Right ventricle myocardium superior (tissue), 1 donor: ENCODE data around the gene DNLZ. TPM values are rescaled to one million over a fixed set of nuclear protein-coding genes. Genes with fewer than 3 reads are reported as not detected.
A peak's percentile ranks its signal among the peaks of the same experiment; 100 is the strongest.
"Not testable (repeated sequence)": the region's sequence is repeated elsewhere in the genome, so short reads cannot be mapped to it uniquely, and the experiment has no call there.

ENCODE experiments used
- ATAC-seq: fragments of 200-7000 bp; cut with Tn5 transposase; one replicate; pipeline ENCODE4 v1.9.1; 2020; ENCODE audit warnings: mild to moderate bottlenecking; ENCODE audit not compliant: poor library complexity
- DNase-seq: peaks from one replicate; pipeline ENCODE4 v3.0.0-alpha.2; 2020
- intact Hi-C: fragments of 100-400 bp; cut with DNase I; formaldehyde crosslinking; loops from one replicate; pipeline ENCODE4 v1.11.2; 2022
- long read RNA-seq: library from polyadenylated mRNA; unstranded; transcript quantifications from one replicate; pipeline ENCODE4 v2.0.0, GENCODE V29; 2021
- total RNA-seq: library from RNA; stranded (reverse); fragmentation: NEBNext Ultra II Directional; extraction: Animal tissue kit (Norgen Biotek cat#: 25700); gene quantifications from one replicate; pipeline ENCODE4 v1.2.1, GENCODE V29; 2021
- donor health status: DM: no; HTN: yes; CAD: no; lungs with severe emphysema.

Gene DNLZ
- total RNA-seq, result 39.9 TPM
- long read RNA-seq, transcript DNLZ-201 (3 exons, 724 nt), result major isoform, 48 of 48 reads
- long read RNA-seq, partial matches to known transcripts, result 0 of 48 reads
- long read RNA-seq, other reads (novel, unspliced or antisense), result 0 of 48 reads

DNA sequence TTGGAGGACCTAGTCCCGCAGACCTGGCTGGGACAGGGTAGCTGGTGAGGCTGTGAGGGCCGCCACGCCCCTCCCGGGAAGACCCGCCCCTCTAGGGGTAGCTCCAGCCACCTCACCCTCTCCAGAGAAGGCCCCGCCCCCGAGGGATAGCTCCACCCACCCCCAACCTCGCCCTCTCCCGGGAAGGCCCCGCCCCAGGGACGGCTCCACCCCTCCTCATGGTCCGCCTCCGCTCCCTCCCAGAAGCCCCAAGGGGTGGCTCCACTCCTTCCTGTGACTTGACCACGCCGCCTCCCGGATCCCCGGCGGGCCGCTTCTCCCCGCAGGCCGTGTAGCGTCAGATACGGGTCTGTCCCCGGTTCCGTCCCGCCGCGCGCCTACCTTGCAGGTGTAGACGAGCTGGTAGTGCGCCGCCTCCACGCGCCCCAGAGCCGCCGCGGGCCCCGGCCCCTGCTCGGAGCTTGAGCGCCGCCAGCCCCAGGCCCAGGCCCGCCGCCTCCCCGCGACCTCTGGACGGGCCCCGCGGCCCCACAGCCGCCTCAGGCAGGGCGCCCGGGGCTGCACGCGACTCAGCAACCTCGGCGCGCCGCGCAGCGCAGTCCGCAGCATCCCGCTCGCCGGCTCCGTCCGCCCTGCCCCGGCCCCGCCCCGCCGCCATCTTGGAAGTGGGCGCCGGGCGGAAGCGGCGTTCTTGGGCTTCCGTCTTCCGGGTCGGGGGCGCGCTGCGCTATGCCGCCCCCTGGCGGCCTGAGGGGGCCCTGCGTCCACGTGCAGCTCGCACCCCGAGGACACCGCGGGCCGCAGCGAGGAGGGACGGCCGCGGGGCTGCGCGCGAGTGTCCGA, at the start of gene DNLZ:
Gene DNLZ, minus strand, starts transcription at position 639 of the 843 bp plus-strand sequence. Its CDS starts 30 bp downstream, at position 609.
- intact Hi-C loops, result no loop called here
- ATAC-seq (peak; percentile 86), DNase-seq (peak; percentile 98)

DNA sequence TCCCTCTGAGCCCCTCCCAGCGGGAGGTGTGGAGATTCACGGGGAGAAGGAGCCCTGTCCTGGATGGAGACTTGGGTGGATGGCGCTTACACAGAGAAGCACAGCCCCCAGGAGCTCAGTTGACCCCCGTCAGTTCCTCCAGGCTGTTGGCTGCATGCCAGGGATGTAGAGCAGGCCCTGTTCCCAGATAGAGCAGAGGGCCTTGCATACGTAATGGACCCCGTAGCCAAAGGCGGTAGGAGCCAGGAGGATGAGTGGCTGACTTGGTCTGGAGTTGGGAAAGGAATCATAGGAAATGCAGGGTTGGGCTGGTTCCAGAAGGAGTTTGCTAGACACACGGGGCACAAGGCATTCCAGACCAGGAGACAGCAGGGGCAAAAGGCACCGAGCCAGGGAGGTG, 49.4 kb upstream of the DNLZ start:
- intact Hi-C loops, result no loop called here
- DNase-seq, result no peak

DNA sequence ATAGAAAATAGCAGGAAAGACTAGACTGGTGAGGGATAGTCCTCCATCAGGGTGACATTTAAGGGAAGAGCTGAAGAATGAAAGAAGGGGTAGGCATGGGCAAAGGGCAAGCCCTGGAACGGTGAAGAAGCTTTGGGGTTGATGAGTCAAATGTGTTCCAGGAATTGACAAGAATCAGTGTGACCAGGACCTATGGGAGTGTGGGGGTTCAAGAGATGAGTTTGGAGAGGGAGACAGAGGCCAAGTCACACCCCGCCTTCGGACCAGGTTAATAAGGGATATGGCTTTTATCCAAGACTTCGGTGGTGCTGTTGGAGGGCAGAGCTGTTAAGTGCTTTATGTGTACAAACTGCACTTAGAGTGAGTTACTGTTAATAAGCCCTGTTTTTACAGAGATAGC, 47.8 kb upstream of the DNLZ start:
- DNase-seq, result no peak
- ATAC-seq, result no peak
- intact Hi-C loops, result no loop called here

More for the DNA sequence above, 49.4 kb upstream of the DNLZ start:
- no peak for ATAC-seq

DNA sequence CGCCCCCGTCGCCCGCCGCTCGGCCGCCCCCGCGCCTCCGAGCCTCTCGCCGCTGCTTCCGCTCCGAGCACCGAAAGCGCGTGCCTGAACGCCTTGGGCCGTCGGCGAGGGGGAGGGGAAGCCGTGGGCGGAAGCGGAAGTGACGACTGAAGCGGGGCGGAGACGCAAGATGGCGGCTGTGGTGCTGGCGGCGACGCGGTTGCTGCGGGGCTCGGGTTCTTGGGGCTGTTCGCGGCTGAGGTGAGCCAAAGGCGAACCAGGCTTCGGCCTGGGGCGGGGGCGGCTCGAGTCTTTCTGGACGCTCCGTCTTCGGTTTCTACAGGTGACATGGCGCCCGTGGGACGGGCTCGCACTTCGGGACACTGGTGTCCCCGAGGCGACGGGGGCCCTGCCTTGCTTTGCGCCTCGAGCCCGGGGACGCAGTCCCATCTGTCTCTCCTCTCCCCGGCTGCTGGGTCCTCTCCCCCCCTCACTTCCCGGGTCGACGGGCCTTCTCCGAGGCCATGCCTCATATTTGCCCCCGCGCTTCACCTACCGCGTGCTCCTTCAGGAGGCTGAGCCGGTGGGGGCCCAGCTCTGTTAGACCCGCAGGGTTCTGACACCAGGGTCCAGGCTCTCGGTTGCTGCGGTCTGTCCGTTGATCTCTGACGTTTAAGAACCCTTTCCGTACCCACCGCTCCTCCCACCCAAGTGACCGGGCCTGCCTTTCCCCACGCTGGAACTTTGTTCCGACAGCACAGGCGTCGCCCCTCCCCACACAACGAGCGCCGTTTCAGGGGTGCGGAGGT, 47.1 kb upstream of the DNLZ start, which contains the start of the genes ENTR1 and PMPCA:
Gene ENTR1, minus strand, starts transcription at position 115 of the 788 bp plus-strand sequence. CDS start 217 bp downstream, outside the sequence.
Gene PMPCA, plus strand, starts transcription at position 159 of the 788 bp plus-strand sequence. Its CDS starts 11 bp downstream, at position 170.
- intact Hi-C loops, result no loop called here
- ATAC-seq, result peak; percentile 95

GRCh38 chr9:136409557-136410455, 46.3 kb upstream of the DNLZ start:
- intact Hi-C loops, result no loop called here
- peak; percentile 4 for ATAC-seq
- DNase-seq, result no peak

More for the DNA sequence above, 47.1 kb upstream of the DNLZ start, which contains the start of the genes ENTR1 and PMPCA:
- DNase-seq, result peak; percentile 96

GRCh38 chr9:136407911-136408310, 44.4 kb upstream of the DNLZ start:
- intact Hi-C loops, result no loop called here
- no peak for ATAC-seq

GRCh38 chr9:136407061-136407460, 43.5 kb upstream of the DNLZ start:
- ATAC-seq, intact Hi-C loops, DNase-seq: not testable (repeated sequence)

More at GRCh38 chr9:136407911-136408310, 44.4 kb upstream of the DNLZ start:
- DNase-seq, result no peak

DNA sequence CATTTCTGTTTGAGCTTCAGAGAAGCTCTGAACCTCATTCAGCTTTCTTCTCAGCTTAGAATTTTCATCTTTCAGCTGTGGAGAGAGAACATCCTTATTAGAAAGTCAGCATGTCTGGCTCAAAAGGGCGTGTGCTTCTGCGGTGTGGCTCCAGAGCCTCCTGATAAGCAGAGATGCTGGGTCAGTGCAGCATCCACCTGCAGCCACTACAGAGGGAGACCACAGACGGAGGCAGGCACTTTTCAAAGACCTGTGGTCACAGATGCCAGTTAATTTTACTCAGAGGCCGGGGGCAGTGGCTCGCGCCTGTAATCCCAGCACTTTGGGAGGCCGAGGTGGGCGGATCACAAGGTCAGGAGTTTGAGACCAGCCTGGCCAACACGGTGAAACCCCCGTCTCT, 42.4 kb upstream of the DNLZ start:
- intact Hi-C loops, ATAC-seq, DNase-seq: not testable (repeated sequence)

- intact Hi-C loops, result no loop called here
- ATAC-seq (no peak), DNase-seq (no peak)
These were observed 41.9 kb upstream of the DNLZ start for GRCh38 chr9:136405481-136405880.

GRCh38 chr9:136404801-136405136, 41.2 kb upstream of the DNLZ start:
- no peak for DNase-seq
- intact Hi-C loops, result no loop called here
- no peak for ATAC-seq

- intact Hi-C loops, result no loop called here
- ATAC-seq (no peak), DNase-seq (no peak)
These were observed 40.6 kb upstream of the DNLZ start for GRCh38 chr9:136403915-136404800.

- no peak for ATAC-seq
- intact Hi-C loops, result no loop called here
- no peak for DNase-seq
These were observed 40.0 kb upstream of the DNLZ start for GRCh38 chr9:136403538-136403914.

GRCh38 chr9:136402067-136402466, 38.5 kb upstream of the DNLZ start:
- intact Hi-C loops, result no loop called here
- no peak for DNase-seq
- ATAC-seq, result no peak

DNA sequence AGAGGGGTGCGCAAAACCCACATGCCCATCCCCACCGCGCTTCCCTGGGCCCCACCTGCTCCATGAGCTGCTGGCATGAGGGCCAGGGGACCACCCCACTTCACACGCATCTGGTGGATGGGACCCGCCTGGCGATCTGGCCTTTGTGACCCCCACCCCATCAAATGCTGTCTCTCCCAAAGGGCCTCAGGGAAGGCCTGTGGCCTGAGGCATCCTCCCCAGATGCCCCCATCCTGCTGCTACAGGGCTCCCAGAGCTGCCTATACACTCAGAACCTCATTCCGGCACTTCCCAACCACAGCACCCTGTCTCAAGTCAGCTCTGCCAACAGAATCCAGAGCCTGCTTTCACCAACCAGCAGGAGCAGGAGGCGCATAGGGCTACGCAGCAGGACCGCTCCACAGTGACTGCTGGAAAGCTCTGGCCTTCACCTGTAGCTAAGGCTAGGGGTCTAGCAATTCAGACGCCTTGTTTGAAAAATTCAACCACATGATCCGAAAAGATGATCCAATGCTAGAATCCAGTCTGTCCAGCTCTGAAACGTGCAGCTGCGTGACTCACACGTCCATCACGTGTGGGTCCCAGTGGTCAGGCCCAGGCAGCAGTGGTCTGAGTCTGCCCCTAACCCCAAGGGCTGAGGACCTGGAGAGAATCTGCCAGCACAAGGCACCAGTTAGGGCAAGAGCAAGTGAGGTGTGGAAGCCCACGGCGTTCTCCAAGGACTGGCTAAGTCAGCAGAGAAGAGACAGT, 37.8 kb upstream of the DNLZ start:
- intact Hi-C loops, result no loop called here
- DNase-seq, result no peak
- ATAC-seq, result no peak

DNA sequence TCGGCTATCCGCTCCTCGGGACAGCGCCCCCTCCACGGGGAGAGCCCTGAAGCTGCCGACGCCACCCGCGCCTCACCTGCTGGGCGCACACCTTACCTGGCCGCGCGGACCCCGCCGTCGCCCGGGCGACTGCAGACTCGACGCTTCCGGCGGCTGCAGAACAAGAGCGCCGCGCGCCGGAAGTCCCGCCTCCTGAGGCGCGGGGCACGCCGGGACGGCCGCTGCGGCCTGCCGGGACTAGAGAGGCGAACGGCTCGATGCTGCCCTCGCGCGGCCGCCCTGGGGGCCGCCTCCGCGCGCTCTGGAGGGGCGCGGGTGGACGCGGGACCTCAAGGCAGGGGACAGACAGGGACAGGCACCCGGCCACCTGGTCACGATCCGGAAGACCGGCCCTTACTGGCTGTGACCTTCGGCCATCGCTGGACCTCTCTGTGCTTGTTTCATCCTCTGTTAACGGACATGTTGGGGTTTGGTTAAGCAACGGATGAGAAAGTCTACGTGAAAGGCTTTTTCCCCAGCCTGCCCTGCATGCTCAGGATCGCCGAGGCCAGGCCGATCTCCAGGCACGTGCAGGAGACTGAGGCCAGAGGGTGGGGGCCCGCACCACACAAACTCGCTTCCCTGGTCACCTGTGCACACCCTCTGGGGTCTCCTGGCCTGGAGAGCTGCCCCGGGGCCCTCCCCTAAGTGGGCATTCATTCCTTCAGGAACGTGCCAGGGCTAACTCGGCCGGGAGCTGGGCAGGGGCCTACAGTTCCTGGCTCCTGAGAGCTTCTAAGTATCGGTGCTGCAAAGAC, 36.7 kb upstream of the DNLZ start, which contains the start of gene SNAPC4:
Gene SNAPC4, minus strand, starts transcription at position 133 of the 797 bp plus-strand sequence. CDS start 1,742 bp downstream, outside the sequence.
- intact Hi-C loops, result no loop called here

More for the DNA sequence above, 36.7 kb upstream of the DNLZ start, which contains the start of gene SNAPC4:
- DNase-seq (peak; percentile 94), ATAC-seq (peak; percentile 97)
